Gastrocnemius medialis (tissue), 4 donors: ENCODE measurements around the gene PRR5. TPM values are rescaled to one million over a fixed set of nuclear protein-coding genes. Genes with fewer than 3 reads are reported as not detected.

ENCODE experiments used
- ATAC-seq, 2 donors: fragments of 150-250 bp; one replicate each; pipeline ENCODE4 v1.9.1; 2016
- DNase-seq, 2 donors: peaks; one replicate each; pipeline ENCODE4 v3.0.0-alpha.2; 2019
- H3K27ac ChIP-seq, 4 donors: fragments of 200-600 bp; sonication (generic); 1 replicate in 1 of 4; 2 replicates in 3 of 4; pipeline ENCODE4 v1.5.1; 2016 to 2018; ENCODE audit warnings: mild to moderate bottlenecking in 2 of 4, moderate library complexity in 1 of 4
- H3K27me3 ChIP-seq, 3 donors: fragments of 200-600 bp; sonication (generic) in 2 of 3; 1 replicate in 1 of 3; 2 replicates in 2 of 3; pipeline versions ENCODE4 v1.5.1 to v1.6.0; 2016 to 2019; ENCODE audit warnings: mild to moderate bottlenecking in 1 of 3, moderate library complexity in 1 of 3
- H3K36me3 ChIP-seq, 2 donors: fragments of 200-600 bp; sonication (generic) in 1 of 2; one replicate each; pipeline ENCODE4 v1.5.1; 2017 to 2018
- H3K4me1 ChIP-seq, 2 donors: fragments of 200-600 bp; sonication (generic) in 1 of 2; one replicate each; pipeline ENCODE4 v1.5.1; 2016 to 2017; ENCODE audit warnings: mild to moderate bottlenecking in 2 of 2
- H3K4me3 ChIP-seq, 4 donors: fragments of 200-600 bp; sonication (generic) in 3 of 4; 1 replicate in 1 of 4; 2 replicates in 3 of 4; pipeline ENCODE4 v1.5.1; 2016 to 2019; ENCODE audit warnings: mild to moderate bottlenecking in 2 of 4
- H3K9me3 ChIP-seq, 3 donors: fragments of 200-600 bp; sonication (generic) in 2 of 3; 1 replicate in 1 of 3; 2 replicates in 2 of 3; pipeline ENCODE4 v1.5.1; 2016 to 2019
- CTCF ChIP-seq, 5 experiments: fragments of 450-650 bp in 3 of 5; fragments of 200-600 bp in 2 of 5; sonication (generic) in 2 of 5; IDR thresholded peaks in 4 of 5; conservative IDR thresholded peaks in 1 of 5; 1 replicate in 4 of 5; 2 replicates in 1 of 5; pipeline ENCODE4 v1.5.1; 2016 to 2019; ENCODE audit warnings: antibody characterized with exemption in 5 of 5, mild to moderate bottlenecking in 3 of 5, moderate library complexity in 3 of 5
- POLR2A ChIP-seq, 2 donors: fragments of 450-650 bp; IDR thresholded peaks; one replicate each; pipeline ENCODE4 v1.6.1; 2017; ENCODE audit warnings: antibody characterized with exemption in 2 of 2, mild to moderate bottlenecking in 2 of 2, moderate library complexity in 2 of 2
- in situ Hi-C, 4 donors: fragments of 200-750 bp; cut with MboI; loops; one replicate each; pipeline versions ENCODE4 v1.15.0 to v1.8.0; 2017; ENCODE audit warnings: low sequenced_read_pairs in 4 of 4
- intact Hi-C: fragments of 100-400 bp; cut with DNase I; formaldehyde crosslinking; loops from one replicate; pipeline ENCODE4 v1.15.1; 2023; ENCODE audit warnings: low total_unique reads
- total RNA-seq, 4 donors: library from RNA; depleted of rRNA; stranded (reverse); fragments of >200 nt; gene quantifications; one replicate each; pipeline versions ENCODE4 v1.1.0 to v1.2.3, GENCODE V29; 2016

Gene PRR5
- total RNA-seq, 4 donors from 2014 or later, result 0.34 to 15.2 (median 1.3) TPM

GRCh38 chr22:44680481-44680894 lies 21.5 kb upstream of the PRR5 start:
- Histone ChIP-seq H3K27ac (no peak overlapping the region), H3K36me3 (no peaks in the 10 kb centered on the region), H3K4me1 (peaks cover 4 to 9% of the 10 kb centered on the region in 2 donors), H3K27me3 (no peaks in the 10 kb centered on the region), H3K4me3 (no peak overlapping the region), H3K9me3 (no peaks in the 10 kb centered on the region)
- intact Hi-C loops (no loop called here), in situ Hi-C loops (no loop called here)
- ATAC-seq, result no peak
- TF ChIP-seq CTCF (IDR thresholded peaks at IDR 0.05 in 4 of 5, conservative IDR thresholded peaks at IDR 0.05 in 1 of 5) (no peak), POLR2A (IDR thresholded peaks at IDR 0.05) (no peak)
- DNase-seq, result no peak

- no peak for ATAC-seq
- TF ChIP-seq POLR2A (IDR thresholded peaks at IDR 0.05) (no peak), CTCF (IDR thresholded peaks at IDR 0.05 in 4 of 5, conservative IDR thresholded peaks at IDR 0.05 in 1 of 5) (no peak)
- Histone ChIP-seq H3K4me3 (no peak overlapping the region), H3K27ac (no peak overlapping the region), H3K4me1 (peaks cover 4 to 9% of the 10 kb centered on the region in 2 donors), H3K36me3 (no peaks in the 10 kb centered on the region), H3K27me3 (no peaks in the 10 kb centered on the region), H3K9me3 (no peaks in the 10 kb centered on the region)
- in situ Hi-C loops, result no loop called here
- intact Hi-C loops, result no loop called here
- DNase-seq, result no peak
Measured at GRCh38 chr22:44682556-44683168, 19.3 kb upstream of the PRR5 start.

GRCh38 chr22:44683237-44683636 lies 18.8 kb upstream of the PRR5 start:
- TF ChIP-seq CTCF (IDR thresholded peaks at IDR 0.05 in 4 of 5, conservative IDR thresholded peaks at IDR 0.05 in 1 of 5), result no peak
- no peak for TF ChIP-seq POLR2A (IDR thresholded peaks at IDR 0.05)
- DNase-seq, result no peak
- Histone ChIP-seq H3K27me3 (no peaks in the 10 kb centered on the region), H3K4me3 (no peak overlapping the region), H3K27ac (no peak overlapping the region), H3K9me3 (no peaks in the 10 kb centered on the region), H3K36me3 (no peaks in the 10 kb centered on the region), H3K4me1 (peaks cover 4 to 9% of the 10 kb centered on the region in 2 donors)
- in situ Hi-C loops (no loop called here), intact Hi-C loops (no loop called here)
- no peak for ATAC-seq

- Histone ChIP-seq H3K9me3 (no peaks in the 10 kb centered on the region), H3K4me3 (no peak overlapping the region), H3K27ac (no peak overlapping the region), H3K27me3 (no peaks in the 10 kb centered on the region), H3K36me3 (no peaks in the 10 kb centered on the region), H3K4me1 (peaks cover 4 to 9% of the 10 kb centered on the region in 2 donors)
- DNase-seq, result no peak
- in situ Hi-C loops (no loop called here), intact Hi-C loops (no loop called here)
- ATAC-seq, result no peak
- no peak for TF ChIP-seq CTCF (IDR thresholded peaks at IDR 0.05 in 4 of 5, conservative IDR thresholded peaks at IDR 0.05 in 1 of 5)
- TF ChIP-seq POLR2A (IDR thresholded peaks at IDR 0.05), result no peak
Measured at GRCh38 chr22:44683881-44684280, 18.1 kb upstream of the PRR5 start.
